Measurements from ENCODE around the gene INCA1. TPM values are rescaled to one million over a fixed set of nuclear protein-coding genes. Genes with fewer than 3 reads are reported as not detected.

INCA1 gene
- total and polyA plus RNA-seq, 2 of the 13 experiments (the other 11 are each of a cell fraction or from before 2014, with no cell fraction given), result 0.93 to 2.6 TPM

DNA sequence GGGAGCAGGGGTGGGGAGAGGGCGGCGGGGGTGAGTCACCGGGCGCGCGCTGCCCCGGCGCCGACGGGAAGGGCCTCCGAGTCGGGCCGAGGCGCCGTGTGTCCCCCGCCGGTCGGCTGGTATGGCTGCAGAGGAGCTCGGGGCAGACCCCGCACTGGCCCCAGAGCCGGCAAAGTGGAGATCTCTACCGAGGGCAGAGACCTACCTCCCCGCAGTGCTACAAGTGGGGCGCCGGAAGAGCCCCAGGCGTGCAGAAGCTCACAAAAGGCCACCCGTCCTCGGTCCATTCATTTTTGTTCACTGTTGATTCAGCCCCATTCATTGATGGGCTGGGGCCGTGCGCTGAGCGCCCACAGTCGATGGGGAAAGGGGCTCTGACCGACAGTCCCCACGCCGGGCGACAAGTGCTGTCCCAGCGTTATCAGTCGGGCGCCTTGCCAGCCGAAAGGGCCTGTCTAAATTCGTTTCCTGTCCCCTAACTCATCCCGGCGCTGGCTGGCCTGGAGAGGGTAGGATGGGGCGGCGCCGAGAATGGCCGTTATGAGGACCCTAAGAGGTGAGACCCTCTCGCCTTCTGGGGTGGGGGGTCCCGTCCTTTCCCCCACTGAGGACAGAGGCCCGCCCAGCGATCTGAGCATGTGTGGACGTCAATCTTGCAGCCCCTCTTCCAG lies 47.1 kb downstream of the INCA1 start (continued):
- TF ChIP-seq, protein P1, sequence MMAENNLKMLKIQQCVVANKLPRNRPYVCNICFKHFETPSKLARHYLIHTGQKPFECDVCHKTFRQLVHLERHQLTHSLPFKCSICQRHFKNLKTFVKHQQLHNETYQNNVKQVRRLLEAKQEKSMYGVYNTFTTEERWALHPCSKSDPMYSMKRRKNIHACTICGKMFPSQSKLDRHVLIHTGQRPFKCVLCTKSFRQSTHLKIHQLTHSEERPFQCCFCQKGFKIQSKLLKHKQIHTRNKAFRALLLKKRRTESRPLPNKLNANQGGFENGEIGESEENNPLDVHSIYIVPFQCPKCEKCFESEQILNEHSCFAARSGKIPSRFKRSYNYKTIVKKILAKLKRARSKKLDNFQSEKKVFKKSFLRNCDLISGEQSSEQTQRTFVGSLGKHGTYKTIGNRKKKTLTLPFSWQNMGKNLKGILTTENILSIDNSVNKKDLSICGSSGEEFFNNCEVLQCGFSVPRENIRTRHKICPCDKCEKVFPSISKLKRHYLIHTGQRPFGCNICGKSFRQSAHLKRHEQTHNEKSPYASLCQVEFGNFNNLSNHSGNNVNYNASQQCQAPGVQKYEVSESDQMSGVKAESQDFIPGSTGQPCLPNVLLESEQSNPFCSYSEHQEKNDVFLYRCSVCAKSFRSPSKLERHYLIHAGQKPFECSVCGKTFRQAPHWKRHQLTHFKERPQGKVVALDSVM (CRISPR knock-in tag; IDR thresholded peaks at IDR 0.05), result no peak; the same call in 1 of the 2 replicates
- TF ChIP-seq ZFP37 (CRISPR knock-in tag; IDR thresholded peaks at IDR 0.05; ENCODE audit: borderline replicate concordance), result no peak
- no peak for TF ChIP-seq HMG20A (CRISPR knock-in tag; IDR thresholded peaks at IDR 0.05; ENCODE audit: borderline replicate concordance)
- no peak for TF ChIP-seq ZNF841 (CRISPR knock-in tag; IDR thresholded peaks at IDR 0.05; ENCODE audit: borderline replicate concordance)
- TF ChIP-seq, protein P2, sequence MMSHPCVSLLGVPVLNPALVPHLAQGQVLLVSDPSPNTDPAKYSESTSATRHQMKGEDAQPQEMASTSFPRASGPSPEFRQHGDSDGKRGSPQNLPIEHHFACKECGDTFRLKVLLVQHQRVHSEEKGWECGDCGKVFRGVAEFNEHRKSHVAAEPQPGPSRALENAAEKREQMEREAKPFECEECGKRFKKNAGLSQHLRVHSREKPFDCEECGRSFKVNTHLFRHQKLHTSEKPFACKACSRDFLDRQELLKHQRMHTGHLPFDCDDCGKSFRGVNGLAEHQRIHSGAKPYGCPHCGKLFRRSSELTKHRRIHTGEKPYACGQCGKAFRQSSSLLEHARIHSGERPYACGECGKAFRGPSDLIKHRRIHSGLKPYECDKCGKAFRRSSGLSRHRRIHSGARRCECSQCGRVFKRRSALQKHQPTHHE (CRISPR knock-in tag; IDR thresholded peaks at IDR 0.05; ENCODE audit: borderline replicate concordance), result no peak
- no peak for TF ChIP-seq REPIN1 (CRISPR knock-in tag; IDR thresholded peaks at IDR 0.05; ENCODE audit: borderline replicate concordance, low read depth)
- TF ChIP-seq, protein P3, sequence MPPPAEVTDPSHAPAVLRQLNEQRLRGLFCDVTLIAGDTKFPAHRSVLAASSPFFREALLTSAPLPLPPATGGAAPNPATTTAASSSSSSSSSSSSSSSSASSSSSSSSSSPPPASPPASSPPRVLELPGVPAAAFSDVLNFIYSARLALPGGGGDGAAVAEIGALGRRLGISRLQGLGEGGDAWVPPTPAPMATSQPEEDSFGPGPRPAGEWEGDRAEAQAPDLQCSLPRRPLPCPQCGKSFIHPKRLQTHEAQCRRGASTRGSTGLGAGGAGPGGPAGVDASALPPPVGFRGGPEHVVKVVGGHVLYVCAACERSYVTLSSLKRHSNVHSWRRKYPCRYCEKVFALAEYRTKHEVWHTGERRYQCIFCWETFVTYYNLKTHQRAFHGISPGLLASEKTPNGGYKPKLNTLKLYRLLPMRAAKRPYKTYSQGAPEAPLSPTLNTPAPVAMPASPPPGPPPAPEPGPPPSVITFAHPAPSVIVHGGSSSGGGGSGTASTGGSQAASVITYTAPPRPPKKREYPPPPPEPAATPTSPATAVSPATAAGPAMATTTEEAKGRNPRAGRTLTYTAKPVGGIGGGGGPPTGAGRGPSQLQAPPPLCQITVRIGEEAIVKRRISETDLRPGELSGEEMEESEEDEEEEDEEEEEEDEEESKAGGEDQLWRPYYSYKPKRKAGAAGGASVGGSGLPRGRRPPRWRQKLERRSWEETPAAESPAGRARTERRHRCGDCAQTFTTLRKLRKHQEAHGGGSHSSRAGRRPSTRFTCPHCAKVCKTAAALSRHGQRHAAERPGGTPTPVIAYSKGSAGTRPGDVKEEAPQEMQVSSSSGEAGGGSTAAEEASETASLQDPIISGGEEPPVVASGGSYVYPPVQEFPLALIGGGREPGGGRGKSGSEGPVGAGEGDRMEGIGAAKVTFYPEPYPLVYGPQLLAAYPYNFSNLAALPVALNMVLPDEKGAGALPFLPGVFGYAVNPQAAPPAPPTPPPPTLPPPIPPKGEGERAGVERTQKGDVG (CRISPR knock-in tag; IDR thresholded peaks at IDR 0.05; ENCODE audit: borderline replicate concordance), result no peak
- TF ChIP-seq DNMT3B (CRISPR knock-in tag; conservative IDR thresholded peaks at IDR 0.05), result no peak
- TF ChIP-seq RELA (CRISPR knock-in tag; IDR thresholded peaks at IDR 0.05), result no peak; the same call in 1 of the 2 replicates
- TF ChIP-seq, protein P4, sequence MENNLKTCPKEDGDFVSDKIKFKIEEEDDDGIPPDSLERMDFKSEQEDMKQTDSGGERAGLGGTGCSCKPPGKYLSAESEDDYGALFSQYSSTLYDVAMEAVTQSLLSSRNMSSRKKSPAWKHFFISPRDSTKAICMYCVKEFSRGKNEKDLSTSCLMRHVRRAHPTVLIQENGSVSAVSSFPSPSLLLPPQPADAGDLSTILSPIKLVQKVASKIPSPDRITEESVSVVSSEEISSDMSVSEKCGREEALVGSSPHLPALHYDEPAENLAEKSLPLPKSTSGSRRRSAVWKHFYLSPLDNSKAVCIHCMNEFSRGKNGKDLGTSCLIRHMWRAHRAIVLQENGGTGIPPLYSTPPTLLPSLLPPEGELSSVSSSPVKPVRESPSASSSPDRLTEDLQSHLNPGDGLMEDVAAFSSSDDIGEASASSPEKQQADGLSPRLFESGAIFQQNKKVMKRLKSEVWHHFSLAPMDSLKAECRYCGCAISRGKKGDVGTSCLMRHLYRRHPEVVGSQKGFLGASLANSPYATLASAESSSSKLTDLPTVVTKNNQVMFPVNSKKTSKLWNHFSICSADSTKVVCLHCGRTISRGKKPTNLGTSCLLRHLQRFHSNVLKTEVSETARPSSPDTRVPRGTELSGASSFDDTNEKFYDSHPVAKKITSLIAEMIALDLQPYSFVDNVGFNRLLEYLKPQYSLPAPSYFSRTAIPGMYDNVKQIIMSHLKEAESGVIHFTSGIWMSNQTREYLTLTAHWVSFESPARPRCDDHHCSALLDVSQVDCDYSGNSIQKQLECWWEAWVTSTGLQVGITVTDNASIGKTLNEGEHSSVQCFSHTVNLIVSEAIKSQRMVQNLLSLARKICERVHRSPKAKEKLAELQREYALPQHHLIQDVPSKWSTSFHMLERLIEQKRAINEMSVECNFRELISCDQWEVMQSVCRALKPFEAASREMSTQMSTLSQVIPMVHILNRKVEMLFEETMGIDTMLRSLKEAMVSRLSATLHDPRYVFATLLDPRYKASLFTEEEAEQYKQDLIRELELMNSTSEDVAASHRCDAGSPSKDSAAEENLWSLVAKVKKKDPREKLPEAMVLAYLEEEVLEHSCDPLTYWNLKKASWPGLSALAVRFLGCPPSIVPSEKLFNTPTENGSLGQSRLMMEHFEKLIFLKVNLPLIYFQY (CRISPR knock-in tag; IDR thresholded peaks at IDR 0.05; ENCODE audit: borderline replicate concordance), result no peak
- no peak for TF ChIP-seq MYNN (CRISPR knock-in tag; IDR thresholded peaks at IDR 0.05; ENCODE audit: low read depth)
- no peak for TF ChIP-seq NR1H2 (CRISPR knock-in tag; IDR thresholded peaks at IDR 0.05; ENCODE audit: borderline replicate concordance, low read depth)
- TF ChIP-seq ZNF558 (CRISPR knock-in tag; IDR thresholded peaks at IDR 0.05; ENCODE audit: borderline replicate concordance), result no peak
- TF ChIP-seq, protein P5, sequence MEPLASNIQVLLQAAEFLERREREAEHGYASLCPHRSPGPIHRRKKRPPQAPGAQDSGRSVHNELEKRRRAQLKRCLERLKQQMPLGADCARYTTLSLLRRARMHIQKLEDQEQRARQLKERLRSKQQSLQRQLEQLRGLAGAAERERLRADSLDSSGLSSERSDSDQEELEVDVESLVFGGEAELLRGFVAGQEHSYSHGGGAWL (CRISPR knock-in tag; IDR thresholded peaks at IDR 0.05), result no peak
- no peak for TF ChIP-seq FOXO1 (CRISPR knock-in tag; IDR thresholded peaks at IDR 0.05)
- no peak for TF ChIP-seq ARNT2 (CRISPR knock-in tag; IDR thresholded peaks at IDR 0.05; ENCODE audit: low read depth)
- TF ChIP-seq LCORL (IDR thresholded peaks at IDR 0.05), result no peak
- peak; percentile 58; the same call in 1 of the 2 replicates for TF ChIP-seq LCORL (CRISPR knock-in tag; IDR thresholded peaks at IDR 0.05)
- no peak for TF ChIP-seq ZNF75D (CRISPR knock-in tag; IDR thresholded peaks at IDR 0.05; ENCODE audit: borderline replicate concordance)

Measured in HepG2 (cell line).